ENCODE data around the gene TBCE.

- TF ChIP-seq CTCF (IDR thresholded peaks at IDR 0.05; ENCODE audit: insufficient read depth, low read length, poor library complexity, severe bottlenecking) (no peak), EZH2phosphoT487 (conservative IDR thresholded peaks at IDR 0.05; ENCODE audit: low read length) (no peak)
These were observed 94.7 kb downstream of the TBCE start for GRCh38 chr1:235461954-235462353.
